Fibroblast of skin of back (primary cell): Measurements from ENCODE around the gene NAT9.

Experiments
- DNase-seq: peaks from one replicate; pipeline ENCODE4 v3.0.0-alpha.2; 2013

The NAT9 gene

DNA sequence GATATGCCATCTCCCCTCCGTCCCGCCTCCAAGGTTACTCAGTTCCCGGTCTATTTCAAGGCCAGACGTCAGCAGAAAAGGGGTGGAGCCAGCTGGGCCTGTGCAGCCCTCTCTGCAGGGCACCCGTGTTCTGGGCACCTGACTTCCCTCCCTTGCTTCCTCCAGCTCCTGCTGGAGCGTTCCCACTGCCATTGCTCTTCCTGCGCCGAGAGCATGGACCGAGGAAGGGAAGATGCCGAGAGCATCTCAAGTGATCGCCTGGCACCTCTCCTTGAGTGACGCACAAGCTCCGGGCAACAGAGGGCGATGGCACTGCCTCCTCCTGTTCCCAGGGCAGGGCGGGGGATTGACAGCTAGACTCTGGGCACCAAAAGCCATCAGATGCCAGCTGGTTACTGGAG is 29.4 kb upstream of the NAT9 start:
- DNase-seq = no peak

DNA sequence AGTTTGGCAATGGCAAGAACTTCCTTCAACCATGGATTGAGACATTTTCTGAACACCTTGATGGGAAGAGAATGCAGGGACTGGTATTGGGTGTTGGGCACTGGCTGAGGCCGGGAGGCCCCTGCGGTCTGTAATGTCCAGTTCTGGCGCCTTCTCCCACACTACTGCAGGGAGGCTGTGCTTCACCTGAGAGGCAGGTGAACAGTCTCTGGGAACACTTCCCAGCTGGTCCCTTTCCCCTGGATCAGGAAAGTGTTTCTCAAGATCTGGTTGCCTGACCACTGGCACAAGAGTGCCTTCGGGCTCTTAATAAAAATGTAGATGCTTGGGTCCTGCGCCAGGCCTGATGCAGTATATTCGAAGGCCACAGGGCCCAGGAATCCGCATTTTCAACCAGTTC is 28.5 kb upstream of the NAT9 start:
- DNase-seq = no peak

DNA sequence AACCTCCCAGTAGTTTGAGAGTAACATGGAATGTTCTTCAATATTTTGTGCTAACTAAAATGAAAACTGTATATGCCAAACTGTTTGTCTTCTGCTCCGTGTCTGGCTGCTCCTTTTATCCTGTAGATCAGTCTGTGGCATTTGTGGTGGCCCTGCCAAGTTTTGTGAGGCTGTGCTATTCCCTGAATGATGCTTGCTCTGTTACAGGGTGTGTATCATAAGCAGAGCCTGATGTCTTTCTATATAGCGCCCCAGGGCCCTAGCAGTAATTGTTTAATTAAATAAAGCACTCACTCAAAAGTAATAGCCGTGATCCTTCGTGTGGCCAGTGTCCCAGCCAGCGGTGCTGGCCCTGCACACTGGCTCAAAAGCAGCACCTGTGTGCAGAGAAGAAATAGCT is 27.8 kb upstream of the NAT9 start:
- no peak for DNase-seq

DNA sequence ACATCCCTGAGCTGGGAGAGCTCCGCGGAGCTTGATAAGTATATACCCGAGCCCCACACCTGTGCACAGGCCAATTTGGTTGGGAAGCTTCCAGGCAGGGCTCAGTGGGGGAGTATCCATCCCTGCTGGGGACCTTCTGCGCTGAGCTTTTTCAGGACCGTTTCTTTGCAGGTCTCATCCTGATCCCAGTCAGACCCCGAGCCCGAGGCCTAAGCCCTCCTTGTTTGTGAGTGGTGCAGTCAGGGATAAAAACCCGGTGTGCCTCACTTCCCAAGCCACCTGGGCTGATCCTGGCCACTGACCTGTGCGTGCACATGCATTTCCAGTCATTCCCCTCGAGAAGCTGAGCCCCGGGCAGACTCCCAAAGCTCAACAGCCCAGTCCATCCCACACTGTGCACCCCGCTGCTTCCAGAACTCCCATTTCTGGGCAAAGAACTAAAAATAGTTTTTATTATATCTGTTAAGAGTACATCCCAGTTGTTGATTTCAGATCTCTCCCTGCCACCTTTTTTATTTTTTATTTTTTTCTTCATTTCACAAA is 27.3 kb upstream of the NAT9 start:
- DNase-seq = no peak

DNA sequence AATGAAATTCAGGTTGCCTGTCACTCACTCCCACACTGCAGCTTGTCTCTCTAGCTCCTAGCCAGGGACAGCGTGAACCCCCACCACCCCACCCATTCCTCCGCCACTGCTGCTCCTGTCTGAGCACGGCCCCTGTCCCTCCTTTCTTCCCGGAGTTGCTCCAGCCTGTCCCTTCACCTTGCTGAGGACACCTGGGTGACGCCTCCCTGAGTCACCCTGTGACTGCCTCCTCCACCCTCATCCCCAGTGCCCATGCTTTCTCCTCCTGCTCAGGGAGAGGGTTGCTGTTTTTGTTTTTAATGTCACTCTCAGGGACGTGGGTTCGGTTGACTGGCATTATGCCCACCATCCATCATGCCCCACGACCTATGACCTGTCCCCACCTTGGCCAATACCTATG is 25.8 kb upstream of the NAT9 start:
- DNase-seq = no peak

DNA sequence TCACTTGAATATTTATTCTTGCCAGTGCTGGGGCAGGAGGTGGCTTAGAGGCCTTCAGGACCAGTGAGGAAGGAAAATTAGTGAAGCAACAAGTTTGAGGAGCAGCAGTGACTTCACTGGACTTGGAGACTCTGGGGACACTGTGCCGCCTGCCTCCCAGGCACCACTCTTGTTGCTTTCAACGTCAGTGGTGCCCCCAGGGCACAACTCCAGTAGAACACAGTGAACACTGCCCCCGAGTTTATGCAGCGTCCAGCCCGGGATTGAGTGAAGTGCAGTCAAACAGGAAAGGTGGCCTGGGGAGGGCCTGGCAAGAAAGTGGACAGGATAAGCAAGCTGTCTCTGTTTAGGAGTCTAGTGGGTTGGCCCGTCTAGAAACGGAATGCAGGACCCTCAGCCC is 24.4 kb upstream of the NAT9 start:
- no peak for DNase-seq

DNA sequence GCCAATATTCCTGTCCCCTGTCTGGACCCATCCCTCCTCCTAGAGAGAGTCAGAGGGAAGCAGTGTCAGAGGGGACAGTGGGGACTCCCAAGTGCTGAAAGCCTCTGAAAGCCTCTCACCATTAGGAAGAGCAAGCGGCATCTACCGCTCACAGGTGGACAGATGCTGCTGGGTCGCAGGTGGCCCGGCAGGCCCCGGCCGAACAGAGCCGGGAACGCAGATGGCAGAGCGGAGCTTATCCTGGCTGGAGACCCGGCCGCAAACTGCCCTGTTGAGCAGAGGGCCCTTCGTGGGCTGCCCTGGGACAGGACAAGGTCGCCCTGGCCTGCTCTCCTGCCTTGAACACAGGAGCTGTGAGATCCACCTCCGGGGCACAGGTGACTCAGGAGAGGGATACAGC is 23.0 kb upstream of the NAT9 start:
- DNase-seq = no peak

DNA sequence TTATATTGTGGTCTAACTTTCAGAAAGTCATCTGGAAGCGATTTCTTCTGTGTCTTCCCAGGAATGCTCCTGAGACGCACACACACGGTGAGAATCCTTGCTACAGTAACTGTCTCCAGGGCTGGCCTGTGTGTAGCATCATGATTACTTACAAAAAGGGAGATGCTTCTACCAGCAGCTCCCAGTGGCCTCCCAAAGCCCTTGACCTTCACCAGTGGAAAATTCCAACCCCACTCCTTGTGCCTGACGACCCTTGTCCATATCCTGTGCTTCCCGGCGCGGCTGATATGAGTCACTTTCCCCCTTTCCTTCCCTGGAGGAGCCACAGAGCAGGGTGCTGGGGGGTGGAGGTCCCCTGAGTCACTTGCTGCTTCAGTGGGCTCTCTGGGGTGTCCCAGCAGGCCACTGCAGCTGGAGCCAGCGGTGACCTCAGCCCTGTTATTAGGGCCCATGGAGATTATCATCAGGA is 22.1 kb upstream of the NAT9 start:
- DNase-seq = peak; percentile 54

DNA sequence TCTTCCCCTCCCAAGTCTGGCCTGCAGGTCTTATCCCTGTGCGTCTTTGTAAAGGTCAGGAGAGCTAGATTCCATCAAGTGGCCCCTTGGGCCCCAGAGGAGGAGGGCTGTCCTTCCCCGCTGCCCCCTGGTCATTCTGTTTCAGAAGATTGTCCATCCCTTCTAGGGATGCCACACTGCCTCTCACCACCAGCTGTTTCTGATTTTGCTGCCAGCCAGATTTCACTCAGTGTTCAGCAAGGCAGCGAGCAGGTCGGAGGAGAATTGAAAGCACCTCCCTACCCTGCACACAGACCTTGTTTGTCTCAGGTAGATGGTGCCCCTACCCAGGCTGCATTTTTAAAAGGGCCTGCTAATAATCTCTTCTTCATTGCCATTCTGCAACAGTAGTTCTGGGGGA is 21.7 kb upstream of the NAT9 start:
- DNase-seq = no peak

DNA sequence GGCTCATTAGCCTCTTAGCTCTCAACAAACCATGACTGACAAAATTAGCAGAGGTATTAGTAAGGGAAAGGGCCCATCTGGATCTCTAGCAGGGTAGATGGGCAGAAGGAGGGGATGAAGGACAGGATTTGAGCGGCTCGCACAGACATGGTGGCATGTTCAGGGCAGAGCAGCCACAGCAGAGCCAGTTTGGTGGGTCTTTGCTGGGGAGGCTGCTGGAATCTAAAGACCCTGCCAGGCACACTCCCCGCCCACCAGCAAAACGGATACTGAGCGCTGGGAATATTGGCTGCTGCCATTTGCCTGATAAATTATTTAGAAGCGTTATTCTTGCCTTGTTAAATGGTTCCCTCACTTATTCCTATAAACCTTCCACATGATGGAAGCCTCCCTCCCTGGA is 20.7 kb upstream of the NAT9 start:
- DNase-seq = no peak

DNA sequence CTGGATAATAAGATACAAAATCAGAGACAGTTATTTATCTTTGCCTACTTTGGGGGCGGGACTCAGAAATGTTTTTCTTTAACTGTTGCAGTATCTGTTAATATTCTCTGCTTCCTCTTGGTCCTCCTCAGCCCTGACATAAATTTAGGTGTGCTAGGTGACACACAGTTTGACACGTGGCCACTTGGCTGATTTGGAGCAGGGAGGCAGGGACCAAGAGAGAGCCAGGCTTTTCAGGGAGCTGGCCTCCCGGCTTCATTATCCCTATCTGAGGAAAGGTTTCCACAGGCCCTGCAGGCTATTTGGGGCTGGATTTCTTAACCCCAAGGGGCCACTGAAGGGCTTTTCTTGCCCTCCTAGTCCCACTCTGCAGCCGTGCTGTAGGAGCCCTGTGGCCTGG is 20.1 kb upstream of the NAT9 start:
- DNase-seq = no peak

DNA sequence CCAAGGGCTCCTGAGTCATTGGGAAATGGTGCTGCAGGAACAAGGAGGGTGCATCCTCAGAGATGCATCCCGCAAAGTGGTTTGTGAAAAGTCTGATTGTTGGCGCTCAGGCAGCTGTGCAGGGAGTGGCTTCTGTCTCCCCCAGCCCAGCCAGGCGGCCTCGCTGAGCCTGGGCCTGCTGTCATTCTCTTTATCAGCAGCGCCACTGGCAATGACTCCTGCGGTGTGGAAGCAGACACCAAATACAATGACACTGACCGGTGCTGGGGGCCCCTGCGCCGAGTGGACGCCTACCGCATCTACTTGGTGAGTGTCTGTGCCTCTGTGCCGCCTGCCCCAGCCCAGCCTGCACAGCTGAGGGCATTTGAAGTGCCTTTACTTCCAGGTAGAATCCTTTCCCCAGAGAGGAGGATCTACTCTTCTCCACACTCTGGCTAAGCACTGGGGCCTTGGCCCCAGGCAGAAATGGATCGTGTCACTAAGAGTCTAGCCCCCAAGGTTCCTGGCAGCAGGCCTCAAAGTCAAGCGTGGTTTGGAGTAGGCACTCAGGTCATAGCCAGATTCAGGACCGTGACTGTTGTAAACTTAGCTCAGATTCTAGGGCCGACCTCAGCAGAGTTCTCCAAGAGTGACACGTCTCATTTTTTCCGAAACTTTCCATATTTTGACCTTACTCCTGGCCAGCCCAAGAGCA is 19.3 kb upstream of the NAT9 start:
- DNase-seq = no peak

DNA sequence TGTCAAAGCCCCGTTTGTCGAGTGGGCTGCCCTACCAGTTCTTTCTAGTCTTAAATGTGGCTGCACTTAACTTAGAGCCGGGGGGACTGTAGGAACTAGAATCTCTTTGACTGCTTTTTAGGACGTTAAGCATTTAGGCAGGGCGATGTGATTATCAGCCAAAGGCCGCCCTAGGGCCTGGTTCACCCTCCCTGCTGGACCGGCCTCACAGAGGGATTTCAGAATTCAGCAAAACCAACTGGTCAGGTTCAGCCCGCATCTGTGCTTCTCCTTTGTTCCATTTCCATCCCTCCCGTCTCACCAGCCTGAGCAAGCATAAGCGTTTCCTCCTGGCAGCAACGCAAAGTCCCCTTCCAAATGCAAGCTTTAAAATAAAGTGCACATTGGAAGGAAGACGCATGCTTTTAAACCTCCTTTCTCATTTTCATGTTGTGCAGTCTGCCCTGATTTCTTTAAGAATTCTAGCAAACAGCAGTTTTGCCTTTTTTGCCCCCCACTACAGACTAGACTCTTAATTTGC is 16.5 kb upstream of the NAT9 start:
- DNase-seq = no peak

DNA sequence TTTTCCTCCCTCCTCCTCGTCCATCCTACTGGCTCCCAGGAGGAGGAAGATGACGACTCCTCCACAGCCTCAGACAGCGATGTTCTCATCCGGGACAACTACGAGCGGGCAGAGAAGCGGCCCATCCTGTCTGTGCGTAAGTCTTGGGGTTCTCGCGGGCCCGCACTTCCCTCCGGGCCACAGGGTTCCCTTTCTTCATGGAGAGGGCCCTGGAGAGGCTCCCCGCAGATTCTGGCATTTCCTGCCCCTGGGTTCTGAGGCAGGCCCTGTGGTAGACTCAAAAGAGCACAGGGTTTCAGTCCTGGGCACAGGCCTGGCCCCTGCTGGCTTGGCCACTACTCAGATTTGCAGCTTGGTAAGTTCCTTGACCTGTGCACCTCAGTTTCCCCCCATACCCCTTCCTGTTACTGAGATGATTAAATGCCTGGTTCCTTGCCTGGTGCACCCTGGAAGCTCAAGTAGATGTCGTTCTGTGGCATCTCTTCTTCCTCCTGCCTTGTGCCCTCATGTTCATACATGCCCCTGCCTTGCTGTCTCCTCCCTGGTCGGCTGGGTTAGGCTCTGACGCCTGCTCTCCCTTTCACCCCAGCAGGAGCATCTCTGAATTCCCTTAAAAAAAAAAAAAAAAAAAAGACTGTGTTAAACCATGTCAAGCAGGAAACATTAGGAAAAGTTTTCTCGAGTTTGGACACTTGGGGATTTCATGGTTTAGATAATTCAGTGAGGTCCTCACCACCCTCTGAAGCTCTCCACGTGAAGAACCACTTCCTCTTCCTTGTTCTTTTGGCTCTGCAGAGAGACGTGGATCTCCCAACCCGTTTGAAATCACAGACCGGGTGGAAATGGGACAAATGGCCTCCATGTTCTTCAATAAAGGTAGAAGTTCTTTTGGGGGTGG is 14.3 kb upstream of the NAT9 start:
- DNase-seq = no peak

DNA sequence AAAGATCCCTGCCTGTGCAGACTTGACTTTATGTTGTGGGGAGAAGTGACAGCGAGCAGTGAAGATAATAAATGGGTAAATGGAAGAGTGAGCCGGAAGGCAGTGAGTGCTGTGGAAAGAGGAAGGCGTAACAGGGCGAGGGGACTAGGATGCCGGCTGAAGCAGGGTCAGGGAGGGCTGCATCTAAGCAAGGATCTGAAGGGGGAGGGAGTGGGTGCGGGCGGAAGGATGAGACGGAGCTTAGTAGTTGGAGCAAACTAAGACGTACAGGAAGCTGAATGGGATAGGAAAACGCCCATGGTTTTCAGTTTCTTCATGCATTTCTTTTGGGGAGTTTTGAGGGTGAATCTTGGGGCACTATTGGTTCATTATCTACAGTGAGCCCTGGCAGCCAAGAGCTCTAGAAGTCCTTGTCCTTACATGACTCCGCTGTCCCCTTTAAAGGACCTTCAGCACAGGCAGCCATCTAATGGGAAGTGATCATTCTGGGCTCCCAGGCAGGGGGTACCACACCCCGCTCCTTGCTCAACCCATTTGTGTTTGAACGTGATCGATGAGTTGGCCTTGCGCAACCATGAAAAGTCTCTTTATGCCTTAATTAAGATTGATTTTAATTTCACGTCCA is 10.4 kb upstream of the NAT9 start:
- no peak for DNase-seq

DNA sequence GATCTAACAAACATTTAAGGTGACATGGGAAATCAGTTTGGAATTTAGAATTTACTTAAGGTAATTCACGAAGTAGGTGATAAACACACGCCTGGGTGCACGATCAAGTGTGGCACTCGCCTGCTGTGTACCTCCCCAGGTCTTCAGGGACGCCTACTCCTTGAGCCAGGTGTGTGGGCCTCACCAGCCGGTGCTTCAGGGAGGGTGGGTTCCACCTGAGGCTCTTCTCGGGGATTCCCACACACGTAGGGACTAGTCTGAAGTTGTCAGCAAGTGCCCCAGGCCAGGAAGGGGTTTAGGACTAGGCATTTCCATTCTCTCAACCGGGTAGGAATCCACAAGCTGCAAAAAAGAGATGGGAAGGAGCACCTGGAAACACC is 9.8 kb upstream of the NAT9 start:
- no peak for DNase-seq

DNA sequence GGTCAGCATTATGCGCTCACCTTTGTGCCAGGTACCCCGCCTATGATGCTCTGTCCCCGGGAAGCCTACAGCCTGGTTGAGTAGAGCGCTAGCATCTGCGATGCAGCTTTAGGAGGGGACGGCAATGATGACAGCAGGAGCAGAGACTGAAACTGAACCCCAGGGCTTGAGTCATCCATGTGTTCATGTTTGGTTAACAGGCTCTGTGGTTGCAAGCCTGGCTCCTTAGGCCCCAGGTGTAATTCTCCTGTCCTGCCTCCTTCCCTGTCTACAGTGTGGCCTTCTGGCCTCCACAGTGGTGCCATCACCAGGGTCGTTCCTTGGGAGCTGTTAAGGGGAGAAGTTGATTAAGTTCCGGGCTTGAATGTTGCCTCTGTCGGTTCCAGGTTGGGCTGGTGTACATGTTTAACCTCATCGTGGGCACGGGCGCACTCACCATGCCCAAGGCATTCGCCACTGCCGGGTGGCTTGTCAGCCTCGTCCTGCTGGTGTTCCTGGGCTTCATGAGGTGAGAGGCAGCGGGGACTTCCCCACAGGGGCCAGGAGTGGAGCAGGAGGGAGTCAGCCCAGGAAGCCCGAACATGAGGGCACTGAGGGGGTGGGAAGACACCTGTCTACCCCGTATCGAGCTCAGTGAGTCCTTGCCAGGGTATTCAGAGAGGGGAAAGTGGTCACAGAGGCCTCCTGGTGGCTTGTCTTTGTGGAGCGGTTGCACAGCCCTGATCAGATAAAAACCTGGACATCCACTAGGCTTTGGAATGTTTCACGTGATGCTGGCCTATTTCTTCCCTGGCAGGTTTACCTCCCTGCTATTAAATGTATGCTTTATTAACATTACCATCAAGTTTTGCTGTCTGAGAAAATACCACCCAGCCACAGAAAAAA is 9.2 kb upstream of the NAT9 start:
- no peak for DNase-seq

DNA sequence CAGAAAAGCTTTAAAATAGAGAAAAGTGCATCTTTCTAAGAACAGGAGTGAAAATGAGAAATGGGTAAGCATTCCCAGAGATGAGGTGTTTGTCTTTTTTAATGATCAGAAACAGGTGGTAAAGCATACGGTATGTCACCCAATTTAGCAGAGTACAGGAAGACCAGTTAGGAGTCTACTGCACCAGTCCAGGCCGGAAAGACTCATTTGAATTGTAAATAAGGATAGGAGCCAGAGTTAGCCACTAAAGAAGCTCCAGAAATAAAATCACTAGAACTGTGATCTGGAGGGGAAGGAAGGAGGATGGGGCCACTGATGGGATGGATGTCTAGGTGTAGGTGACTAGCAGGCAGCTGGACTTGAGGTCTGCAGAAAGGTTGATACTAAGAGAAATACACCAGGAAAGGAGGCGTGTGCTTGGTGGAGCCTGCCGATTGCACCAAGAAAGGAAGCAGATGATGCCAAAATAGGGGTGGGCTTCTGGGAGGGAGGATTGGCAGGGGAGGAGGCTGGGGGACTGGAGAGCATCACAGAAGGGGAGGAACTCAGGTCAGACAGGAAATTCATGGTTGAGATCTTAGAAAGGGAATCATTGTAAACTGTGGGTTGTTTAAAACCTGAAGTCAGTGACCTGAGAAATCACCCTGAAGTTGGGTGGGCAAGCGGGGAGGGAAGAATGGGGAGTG is 8.1 kb upstream of the NAT9 start:
- no peak for DNase-seq

DNA sequence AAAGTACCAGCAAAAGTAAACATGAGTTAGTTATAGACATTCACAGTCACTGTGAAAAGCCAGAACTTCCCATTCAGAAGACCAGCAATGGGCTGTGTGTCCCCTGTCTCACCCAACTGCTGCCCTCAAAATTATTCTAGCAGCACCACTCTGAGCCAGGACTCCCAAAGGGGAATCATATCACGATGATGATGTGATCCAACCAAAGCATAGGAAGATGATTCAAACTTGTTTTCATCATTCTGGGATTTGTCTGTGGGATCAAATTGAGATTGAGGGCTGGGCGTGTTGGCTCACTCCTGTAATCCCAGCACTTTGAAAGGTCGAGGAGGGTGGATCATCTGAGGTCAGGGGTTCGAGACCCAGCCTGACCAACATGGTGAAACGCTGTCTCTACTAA is 6.4 kb upstream of the NAT9 start:
- DNase-seq = no peak

DNA sequence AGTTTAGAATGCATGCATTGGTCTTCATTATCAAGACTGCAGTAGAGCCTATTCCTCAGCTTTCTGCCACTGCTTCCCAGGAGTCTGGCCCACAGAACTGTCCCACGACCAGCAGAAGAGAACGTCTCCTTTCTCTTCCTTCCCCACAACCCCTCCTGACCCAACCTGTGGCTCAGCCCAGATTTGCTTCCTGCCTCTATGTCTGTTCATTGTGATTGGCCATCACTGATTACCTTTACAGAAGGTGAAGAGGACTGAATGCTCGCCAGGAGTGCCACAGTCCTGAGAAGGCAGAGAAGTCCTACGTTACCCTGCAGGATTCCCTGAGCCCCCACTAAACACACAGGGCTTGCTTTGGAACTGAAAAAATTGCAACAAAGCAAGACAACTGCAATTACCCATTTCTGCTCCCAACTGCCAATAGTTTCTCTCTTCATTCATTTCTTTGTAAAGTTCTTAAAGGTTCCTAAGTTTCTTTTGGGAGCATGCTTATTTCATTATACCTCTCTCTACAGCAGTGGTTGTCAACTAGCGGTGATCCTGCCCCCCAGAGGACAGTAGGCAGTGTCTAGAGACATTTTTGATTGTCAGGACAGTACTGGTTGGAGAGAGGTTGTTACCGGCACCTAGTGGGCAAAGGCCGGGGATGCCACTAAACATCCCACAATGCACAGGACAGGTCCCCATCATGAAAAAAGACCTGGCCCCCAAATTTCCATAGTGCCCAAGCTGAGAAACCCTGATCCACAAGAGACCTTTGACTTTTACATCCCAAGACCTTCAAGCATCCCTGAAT is 4.5 kb upstream of the NAT9 start:
- peak; percentile 38 for DNase-seq

DNA sequence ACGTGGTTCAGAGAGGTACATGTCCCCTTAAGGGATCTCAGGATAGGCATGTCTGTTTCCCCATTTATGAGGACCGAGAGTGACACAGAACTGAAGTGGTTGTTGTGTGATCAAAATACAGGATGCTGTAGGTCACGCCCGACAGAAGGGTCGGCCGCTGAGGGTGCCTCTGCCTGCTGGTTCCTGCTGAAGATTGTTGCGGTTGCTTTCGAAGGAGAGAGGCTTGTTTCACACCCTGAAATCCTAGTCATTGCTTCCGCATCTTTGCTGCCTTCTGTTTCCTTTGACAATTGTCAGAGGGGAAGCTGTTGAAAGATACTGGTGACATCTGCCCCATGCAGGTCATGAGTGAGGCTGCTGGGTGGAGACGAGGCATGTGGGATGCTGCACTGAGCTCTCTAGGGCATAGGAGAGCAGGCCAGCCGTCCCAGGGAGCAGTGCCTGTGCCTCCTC is 3.8 kb upstream of the NAT9 start:
- DNase-seq = no peak
